GM12878 (cell line): ENCODE results near the gene UBE2E2. TPM values are rescaled to one million over a fixed set of nuclear protein-coding genes. Genes with fewer than 3 reads are reported as not detected.
A peak's percentile ranks its signal among the peaks of the same experiment; 100 is the strongest.

Source experiments
- ATAC-seq: fragments of 200-7000 bp; cut with Tn5 transposase; 3 replicates; pipeline ENCODE4 v1.9.1; 2020; ENCODE audit warnings: mild to moderate bottlenecking, moderate library complexity
- BruUV-seq: library from RNA; stranded (reverse); fragments of 400-500 nt; replicated peaks from 2 replicates; lab custom pipeline; 2021; lab: Mats Ljungman, UMichigan
- CTCF ChIA-PET: fragments of 300-600 bp; sonication (Branson Sonifier 250); formaldehyde crosslinking; extraction: SDS; loops from one replicate; lab custom pipeline; 2021; ENCODE audit warnings: inconsistent platforms; lab: Yijun Ruan, JAX
- POLR2A ChIA-PET: fragments of 350-600 bp; formaldehyde crosslinking; extraction: SDS; loops from one replicate; lab custom pipeline; 2021; ENCODE audit warnings: inconsistent platforms; lab: Charles Lee
- RAD21 ChIA-PET: fragments of 300-600 bp; sonication (Branson Sonifier 250); formaldehyde crosslinking; loops from one replicate; lab custom pipeline; 2023; ENCODE audit warnings: antibody characterized with exemption; ENCODE audit not compliant: unreplicated experiment; lab: Charles Lee
- SMC1A ChIA-PET: fragments of 300-600 bp; sonication (Branson Sonifier 250); formaldehyde crosslinking; loops from one replicate; lab custom pipeline; 2023; ENCODE audit not compliant: unreplicated experiment, uncharacterized antibody; lab: Charles Lee
- DNase-seq: peaks from one replicate; pipeline ENCODE4 v3.0.0-alpha.2; 2011; ENCODE audit warnings: low read depth, low spot score
- FAIRE-seq: peaks from 3 replicates; lab custom pipeline; 2011; peaks lifted over from hg19 to GRCh38; lab: Jason Lieb, UNC
- H2AFZ ChIP-seq: 2 replicates; pipeline ENCODE4 v1.6.0; 2011; ENCODE audit warnings: low read depth, low read length, control low read depth; ENCODE audit not compliant: control insufficient read depth
- H3K27ac ChIP-seq: 2 replicates; pipeline ENCODE4 v1.5.1; 2011; ENCODE audit warnings: control low read depth; ENCODE audit not compliant: control insufficient read depth, insufficient read depth
- H3K27me3 ChIP-seq, 2 experiments: replicated peaks in 1 of 2; 2 replicates each; pipeline versions ENCODE4 v1.6.0 to v1.6.1; 2011; ENCODE audit warnings: low read length in 1 of 2; ENCODE audit not compliant: control insufficient read depth in 2 of 2, insufficient read depth in 2 of 2
- H3K36me3 ChIP-seq, 2 experiments: 2 replicates each; pipeline ENCODE4 v1.5.1; 2011; ENCODE audit warnings: low read length in 1 of 2; ENCODE audit not compliant: control insufficient read depth in 2 of 2, insufficient read depth in 2 of 2
- H3K4me1 ChIP-seq: 2 replicates; pipeline ENCODE4 v1.6.1; 2011; ENCODE audit warnings: mild to moderate bottlenecking, low read length, moderate library complexity, mixed read lengths; ENCODE audit not compliant: control insufficient read depth, insufficient read depth
- H3K4me2 ChIP-seq: 2 replicates; pipeline ENCODE4 v1.6.0; 2011; ENCODE audit warnings: control low read depth; ENCODE audit not compliant: control insufficient read depth, insufficient read depth
- H3K4me3 ChIP-seq: fragments of 200-600 bp; sonication (generic); 2 replicates; pipeline ENCODE4 v1.5.1; 2016
- H3K79me2 ChIP-seq: 2 replicates; pipeline ENCODE4 v1.6.0; 2011; ENCODE audit warnings: low read length; ENCODE audit not compliant: control insufficient read depth, insufficient read depth
- H3K9ac ChIP-seq: 2 replicates; pipeline ENCODE4 v1.8.0; 2011; ENCODE audit warnings: low read length, control low read depth, mixed read lengths; ENCODE audit not compliant: control insufficient read depth, insufficient read depth
- H3K9me3 ChIP-seq: replicated peaks from 3 replicates; pipeline ENCODE4 v1.5.1; 2011; ENCODE audit warnings: mild to moderate bottlenecking, low read length; ENCODE audit not compliant: control insufficient read depth, insufficient read depth
- H4K20me1 ChIP-seq: 2 replicates; pipeline ENCODE4 v1.6.0; 2011; ENCODE audit not compliant: control insufficient read depth, insufficient read depth
- CBX3 ChIP-seq: fragments of 200-600 bp; sonication (generic); IDR thresholded peaks from 2 replicates; pipeline ENCODE4 v1.6.1; 2016; ENCODE audit warnings: low read depth, borderline replicate concordance
- EED ChIP-seq: sonication (generic); IDR thresholded peaks from 2 replicates; pipeline ENCODE4 v1.6.1; 2016; ENCODE audit warnings: antibody characterized with exemption, low read depth
- GATAD2B ChIP-seq: fragments of 450-650 bp; conservative IDR thresholded peaks from 2 replicates; pipeline ENCODE4 v1.6.1; 2017; ENCODE audit warnings: low read depth, mild to moderate bottlenecking, moderate library complexity
- HDGF ChIP-seq: fragments of 450-650 bp; IDR thresholded peaks from 2 replicates; pipeline ENCODE4 v1.6.1; 2016; ENCODE audit warnings: antibody characterized with exemption
- KLF5 ChIP-seq: fragments of 450-650 bp; IDR thresholded peaks from 2 replicates; pipeline ENCODE4 v1.6.1; 2014; ENCODE audit warnings: mild to moderate bottlenecking; ENCODE audit not compliant: partially characterized antibody
- MEF2B ChIP-seq: fragments of 450-650 bp; IDR thresholded peaks from 2 replicates; pipeline ENCODE4 v1.6.1; 2018; ENCODE audit warnings: mild to moderate bottlenecking, moderate library complexity; ENCODE audit not compliant: partially characterized antibody, poor library complexity, severe bottlenecking
- MTA2 ChIP-seq: fragments of 450-650 bp; IDR thresholded peaks from 2 replicates; pipeline ENCODE4 v1.6.1; 2016; ENCODE audit warnings: low read depth, mild to moderate bottlenecking, moderate library complexity
- NR2C1 ChIP-seq: fragments of 450-650 bp; IDR thresholded peaks from 2 replicates; pipeline ENCODE4 v1.6.1; 2017; ENCODE audit warnings: antibody characterized with exemption, mild to moderate bottlenecking, moderate library complexity
- NRF1 ChIP-seq: conservative IDR thresholded peaks from 2 replicates; pipeline ENCODE4 v1.6.1; 2011; ENCODE audit warnings: mild to moderate bottlenecking, low read depth, low read length, improper control_type of control experiment
- RELB ChIP-seq: fragments of 450-650 bp; IDR thresholded peaks from 2 replicates; pipeline ENCODE4 v1.6.1; 2017; ENCODE audit warnings: low read depth, mild to moderate bottlenecking, moderate library complexity
- RFX5 ChIP-seq: IDR thresholded peaks from 2 replicates; pipeline ENCODE4 v1.6.1; 2011; ENCODE audit warnings: low read depth, low read length, improper control_type of control experiment
- ZSCAN29 ChIP-seq: fragments of 450-650 bp; IDR thresholded peaks from 2 replicates; pipeline ENCODE4 v1.6.1; 2017; ENCODE audit warnings: mild to moderate bottlenecking, moderate library complexity
- WGBS: methylation state at CpG from one replicate; pipeline ENCODE4 v1.1.6; 2016; ENCODE audit warnings: low lambda C conversion rate; ENCODE audit not compliant: insufficient replicate concordance, insufficient coverage; ENCODE audit errors: missing lambda C conversion rate; 5-methylcytosine and 5-hydroxymethylcytosine counted together
- in situ Hi-C: fragments of 300-500 bp; cut with MboI; formaldehyde crosslinking; loops from 9 replicates; pipeline ENCODE4 v1.14.3; 2018; ENCODE audit warnings: mixed read lengths
- intact Hi-C: fragments of 100-400 bp; cut with micrococcal nuclease; formaldehyde crosslinking; loops from one replicate; pipeline ENCODE4 v1.14.2; 2022; ENCODE audit not compliant: unreplicated experiment
- polyA plus RNA-seq, 11 experiments: library from polyadenylated mRNA; depleted of rRNA in 4 of 11; unstranded in 6 of 11; stranded (reverse) in 5 of 11; fragments of >200 nt; fragmentation: Nextera tagmentation in 4 of 11; fragmentation: Illumina TruSeq in 1 of 11; extraction: Ambion mirVana in 4 of 11; extraction: Trizol in 1 of 11; gene quantifications; 1 replicate in 1 of 11; 2 replicates in 10 of 11; pipeline versions ENCODE4 v1.2.1 to v1.2.3, GENCODE V29; 2011 to 2016; ENCODE audit warnings: inconsistent platforms in 2 of 11, missing spikeins in 2 of 11, low read depth in 1 of 11
- total RNA-seq, 4 experiments: library from RNA; depleted of rRNA in 3 of 4; stranded (reverse); fragments of >200 nt in 3 of 4; fragmentation: Illumina TruSeq in 1 of 4; extraction: Trizol in 1 of 4; gene quantifications; 2 replicates each; pipeline versions ENCODE4 v1.2.1 to v1.2.3, GENCODE V29; 2013 to 2021
- TF ChIP-seq, protein P1 (sequence below): fragments of 450-650 bp; IDR thresholded peaks from 2 replicates; pipeline ENCODE4 v1.6.1; 2018; ENCODE audit warnings: mild to moderate bottlenecking, low read depth, moderate library complexity; ENCODE audit not compliant: partially characterized antibody
- TF ChIP-seq, protein P2 (sequence below): fragments of 150-350 bp; IDR thresholded peaks from 2 replicates; pipeline ENCODE4 v1.6.1; 2014; ENCODE audit warnings: mild to moderate bottlenecking, low read depth, low read length
- TF ChIP-seq, protein P3 (sequence below): fragments of 450-650 bp; IDR thresholded peaks from 2 replicates; pipeline ENCODE4 v1.6.1; 2016; ENCODE audit warnings: mild to moderate bottlenecking

The UBE2E2 gene
- total and polyA plus RNA-seq, 10 of the 15 experiments (the other 5 are each of a cell fraction or from before 2014, with no cell fraction given) = 8.7 to 71.0 (median 36.4) TPM

DNA sequence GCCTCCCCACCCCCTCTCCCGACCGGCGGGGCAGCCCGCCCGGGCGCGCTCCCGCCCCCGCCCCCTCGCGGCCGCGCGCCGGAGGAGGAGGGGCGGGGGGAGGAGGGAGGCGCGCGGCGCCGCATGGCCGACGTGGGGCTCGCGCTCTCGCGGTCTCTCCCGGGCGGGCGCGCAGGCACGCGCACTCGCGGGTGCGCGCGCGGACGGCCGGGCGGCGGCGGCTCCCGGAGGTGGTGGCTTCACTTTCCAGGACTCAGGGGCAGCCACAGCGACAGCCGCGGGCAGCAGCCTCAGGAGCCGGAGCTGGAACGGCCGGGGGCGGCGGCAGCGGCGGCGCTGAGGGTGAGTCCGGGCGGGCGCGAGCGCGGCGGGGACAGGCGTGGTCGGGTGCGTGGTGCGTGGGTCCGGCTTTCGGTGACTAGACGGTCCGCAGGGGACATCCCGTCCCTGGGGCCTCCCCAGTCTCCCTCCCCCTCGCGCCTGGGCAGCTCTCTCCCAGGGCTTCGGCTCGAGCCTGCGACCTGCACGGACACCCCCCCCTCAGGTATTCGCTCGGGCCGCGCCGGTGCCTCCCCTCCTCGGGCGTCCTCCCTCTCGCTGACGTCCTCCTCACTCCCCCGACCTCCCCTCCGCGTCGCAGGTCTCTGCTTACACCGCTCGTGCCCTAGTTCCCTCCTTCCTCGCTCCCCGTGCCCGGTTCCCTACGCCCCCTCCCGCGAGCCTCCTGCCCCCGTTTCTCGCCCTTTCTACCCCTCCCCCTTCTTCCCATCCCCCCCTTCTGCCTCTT lies at the start of gene UBE2E2 (continued):
- peak; percentile 36; the same call in 1 of the 2 replicates for TF ChIP-seq MTA2
- TF ChIP-seq RFX5 = no peak
- TF ChIP-seq HDGF = peak; percentile 89
- TF ChIP-seq GATAD2B = peak; percentile 95
- TF ChIP-seq MEF2B = peak; percentile 65
- TF ChIP-seq NRF1 = no peak
- TF ChIP-seq, all 136 proteins: peak for 36

DNA sequence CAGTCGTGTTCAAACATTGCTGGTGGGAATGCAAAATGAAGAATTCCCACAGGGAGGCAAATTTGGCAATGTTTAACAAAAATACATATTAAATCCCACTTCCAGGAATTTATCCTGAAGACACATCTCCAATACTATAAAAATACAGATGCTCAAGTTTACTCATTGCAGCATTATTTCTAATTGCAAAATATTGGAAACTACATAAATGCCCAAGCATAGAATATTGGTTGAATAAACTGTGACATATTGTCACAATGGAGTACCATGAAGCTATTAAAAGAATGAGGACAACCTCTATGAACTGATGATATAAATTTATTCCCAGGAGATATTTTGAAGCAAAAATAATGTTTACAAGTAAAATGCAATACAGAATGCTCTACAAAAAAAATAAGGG lies 49.7 kb upstream of the UBE2E2 start:
- no peak for DNase-seq
- ChIA-PET RAD21 (no interaction called here), POLR2A (no interaction called here), CTCF (interaction anchor here (1.4 kb wide), 1 partner anchor 12 kb away, joined by 3 read pairs; no protein-coding TSS in a partner anchor), SMC1A (interaction anchor here (1.3 to 1.4 kb wide), 2 partner anchors 9 to 12 kb away, joined by 4 read pairs; no protein-coding TSS in a partner anchor)
- no peak overlapping the region for H3K9ac ChIP-seq
- no peak overlapping the region for H2AFZ ChIP-seq
- no peaks in the 10 kb centered on the region for H3K4me1 ChIP-seq
- no peak for ATAC-seq
- WGBS = 0% methylated on average over 1 of the region's 1 CpG
- BruUV-seq = no TSS peak
- no peak for FAIRE-seq
- TF ChIP-seq RELB = no peak
- no peak for TF ChIP-seq ZSCAN29
- no peak for TF ChIP-seq NR2C1
- TF ChIP-seq, protein P1, sequence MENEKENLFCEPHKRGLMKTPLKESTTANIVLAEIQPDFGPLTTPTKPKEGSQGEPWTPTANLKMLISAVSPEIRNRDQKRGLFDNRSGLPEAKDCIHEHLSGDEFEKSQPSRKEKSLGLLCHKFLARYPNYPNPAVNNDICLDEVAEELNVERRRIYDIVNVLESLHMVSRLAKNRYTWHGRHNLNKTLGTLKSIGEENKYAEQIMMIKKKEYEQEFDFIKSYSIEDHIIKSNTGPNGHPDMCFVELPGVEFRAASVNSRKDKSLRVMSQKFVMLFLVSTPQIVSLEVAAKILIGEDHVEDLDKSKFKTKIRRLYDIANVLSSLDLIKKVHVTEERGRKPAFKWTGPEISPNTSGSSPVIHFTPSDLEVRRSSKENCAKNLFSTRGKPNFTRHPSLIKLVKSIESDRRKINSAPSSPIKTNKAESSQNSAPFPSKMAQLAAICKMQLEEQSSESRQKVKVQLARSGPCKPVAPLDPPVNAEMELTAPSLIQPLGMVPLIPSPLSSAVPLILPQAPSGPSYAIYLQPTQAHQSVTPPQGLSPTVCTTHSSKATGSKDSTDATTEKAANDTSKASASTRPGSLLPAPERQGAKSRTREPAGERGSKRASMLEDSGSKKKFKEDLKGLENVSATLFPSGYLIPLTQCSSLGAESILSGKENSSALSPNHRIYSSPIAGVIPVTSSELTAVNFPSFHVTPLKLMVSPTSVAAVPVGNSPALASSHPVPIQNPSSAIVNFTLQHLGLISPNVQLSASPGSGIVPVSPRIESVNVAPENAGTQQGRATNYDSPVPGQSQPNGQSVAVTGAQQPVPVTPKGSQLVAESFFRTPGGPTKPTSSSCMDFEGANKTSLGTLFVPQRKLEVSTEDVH = no peak
- TF ChIP-seq EED = no peak
- no peak for TF ChIP-seq CBX3
- no peak for TF ChIP-seq KLF5
- TF ChIP-seq, protein P2, sequence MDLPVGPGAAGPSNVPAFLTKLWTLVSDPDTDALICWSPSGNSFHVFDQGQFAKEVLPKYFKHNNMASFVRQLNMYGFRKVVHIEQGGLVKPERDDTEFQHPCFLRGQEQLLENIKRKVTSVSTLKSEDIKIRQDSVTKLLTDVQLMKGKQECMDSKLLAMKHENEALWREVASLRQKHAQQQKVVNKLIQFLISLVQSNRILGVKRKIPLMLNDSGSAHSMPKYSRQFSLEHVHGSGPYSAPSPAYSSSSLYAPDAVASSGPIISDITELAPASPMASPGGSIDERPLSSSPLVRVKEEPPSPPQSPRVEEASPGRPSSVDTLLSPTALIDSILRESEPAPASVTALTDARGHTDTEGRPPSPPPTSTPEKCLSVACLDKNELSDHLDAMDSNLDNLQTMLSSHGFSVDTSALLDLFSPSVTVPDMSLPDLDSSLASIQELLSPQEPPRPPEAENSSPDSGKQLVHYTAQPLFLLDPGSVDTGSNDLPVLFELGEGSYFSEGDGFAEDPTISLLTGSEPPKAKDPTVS = no peak
- TF ChIP-seq, protein P3, sequence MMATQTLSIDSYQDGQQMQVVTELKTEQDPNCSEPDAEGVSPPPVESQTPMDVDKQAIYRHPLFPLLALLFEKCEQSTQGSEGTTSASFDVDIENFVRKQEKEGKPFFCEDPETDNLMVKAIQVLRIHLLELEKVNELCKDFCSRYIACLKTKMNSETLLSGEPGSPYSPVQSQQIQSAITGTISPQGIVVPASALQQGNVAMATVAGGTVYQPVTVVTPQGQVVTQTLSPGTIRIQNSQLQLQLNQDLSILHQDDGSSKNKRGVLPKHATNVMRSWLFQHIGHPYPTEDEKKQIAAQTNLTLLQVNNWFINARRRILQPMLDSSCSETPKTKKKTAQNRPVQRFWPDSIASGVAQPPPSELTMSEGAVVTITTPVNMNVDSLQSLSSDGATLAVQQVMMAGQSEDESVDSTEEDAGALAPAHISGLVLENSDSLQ = no peak
- intact Hi-C loops = no loop called here
- H4K20me1 ChIP-seq = no peaks in the 10 kb centered on the region
- in situ Hi-C loops = no loop called here
- no peaks in the 10 kb centered on the region for H3K36me3 ChIP-seq
- no peaks in the 10 kb centered on the region for H3K79me2 ChIP-seq
- H3K4me2 ChIP-seq = no peak overlapping the region
- no peak overlapping the region for H3K4me3 ChIP-seq
- no peaks in the 10 kb centered on the region; the same call in 2 of the 3 replicates for H3K9me3 ChIP-seq
- no peaks in the 10 kb centered on the region for H3K27me3 ChIP-seq
- no peak overlapping the region for H3K27ac ChIP-seq
